ENCODE results near the gene PDGFA.

Gene PDGFA

GRCh38 chr7:534075-534474 is 14.4 kb upstream of the PDGFA start:
- no peak for DNase-seq

- DNase-seq: no peak
These were observed 13.6 kb upstream of the PDGFA start for GRCh38 chr7:533266-533665.

- no peak for DNase-seq
These were observed 12.9 kb upstream of the PDGFA start for GRCh38 chr7:532379-533143.

GRCh38 chr7:531777-532176 is 12.1 kb upstream of the PDGFA start:
- no peak for DNase-seq

GRCh38 chr7:528451-528850 is 8.8 kb upstream of the PDGFA start:
- no peak for DNase-seq

- no peak for DNase-seq
These were observed 8.1 kb upstream of the PDGFA start for GRCh38 chr7:527723-528122.

- DNase-seq: no peak
These were observed 6.9 kb upstream of the PDGFA start for GRCh38 chr7:526460-527034.

GRCh38 chr7:525740-526139 is 6.1 kb upstream of the PDGFA start:
- DNase-seq: no peak

- DNase-seq: no peak
These were observed 5.2 kb upstream of the PDGFA start for GRCh38 chr7:524800-525199.

GRCh38 chr7:523347-524336 is 4.0 kb upstream of the PDGFA start:
- DNase-seq: no peak

GRCh38 chr7:522951-523314 is 3.3 kb upstream of the PDGFA start:
- DNase-seq: no peak

- no peak for DNase-seq
These were observed 2.7 kb upstream of the PDGFA start for GRCh38 chr7:522071-522950.

GRCh38 chr7:521221-522070 is 1.8 kb upstream of the PDGFA start:
- no peak for DNase-seq

GRCh38 chr7:520503-521161 is 986 bp upstream of the PDGFA start:
- no peak for DNase-seq

- no peak for DNase-seq
These were observed 789 bp downstream of the PDGFA start for GRCh38 chr7:518630-519483.

GRCh38 chr7:517774-518629 is 1.6 kb downstream of the PDGFA start:
- no peak for DNase-seq

GRCh38 chr7:516606-517456 is 2.8 kb downstream of the PDGFA start:
- no peak for DNase-seq

- DNase-seq: no peak
These were observed 3.4 kb downstream of the PDGFA start for GRCh38 chr7:516216-516605.

Data from NCI-H446 (cell line).